GM12878 (cell line): ENCODE data around the gene PRSS8. TPM values are rescaled to one million over a fixed set of nuclear protein-coding genes. Genes with fewer than 3 reads are reported as not detected.

Experiments used
- ATAC-seq: fragments of 200-7000 bp; cut with Tn5 transposase; 3 replicates; pipeline ENCODE4 v1.9.1; 2020; ENCODE audit warnings: mild to moderate bottlenecking, moderate library complexity
- BruUV-seq: library from RNA; stranded (reverse); fragments of 400-500 nt; replicated peaks from 2 replicates; lab custom pipeline; 2021; lab: Mats Ljungman, UMichigan
- CTCF ChIA-PET: fragments of 300-600 bp; sonication (Branson Sonifier 250); formaldehyde crosslinking; extraction: SDS; loops from one replicate; lab custom pipeline; 2021; ENCODE audit warnings: inconsistent platforms; lab: Yijun Ruan, JAX
- POLR2A ChIA-PET: fragments of 350-600 bp; formaldehyde crosslinking; extraction: SDS; loops from one replicate; lab custom pipeline; 2021; ENCODE audit warnings: inconsistent platforms; lab: Charles Lee
- RAD21 ChIA-PET: fragments of 300-600 bp; sonication (Branson Sonifier 250); formaldehyde crosslinking; loops from one replicate; lab custom pipeline; 2023; ENCODE audit warnings: antibody characterized with exemption; ENCODE audit not compliant: unreplicated experiment; lab: Charles Lee
- SMC1A ChIA-PET: fragments of 300-600 bp; sonication (Branson Sonifier 250); formaldehyde crosslinking; loops from one replicate; lab custom pipeline; 2023; ENCODE audit not compliant: unreplicated experiment, uncharacterized antibody; lab: Charles Lee
- DNase-seq: peaks from one replicate; pipeline ENCODE4 v3.0.0-alpha.2; 2011; ENCODE audit warnings: low read depth, low spot score
- FAIRE-seq: peaks from 3 replicates; lab custom pipeline; 2011; peaks lifted over from hg19 to GRCh38; lab: Jason Lieb, UNC
- H2AFZ ChIP-seq: 2 replicates; pipeline ENCODE4 v1.6.0; 2011; ENCODE audit warnings: low read depth, low read length, control low read depth; ENCODE audit not compliant: control insufficient read depth
- H3K27ac ChIP-seq: 2 replicates; pipeline ENCODE4 v1.5.1; 2011; ENCODE audit warnings: control low read depth; ENCODE audit not compliant: control insufficient read depth, insufficient read depth
- H3K27me3 ChIP-seq, 2 experiments: replicated peaks in 1 of 2; 2 replicates each; pipeline versions ENCODE4 v1.6.0 to v1.6.1; 2011; ENCODE audit warnings: low read length in 1 of 2; ENCODE audit not compliant: control insufficient read depth in 2 of 2, insufficient read depth in 2 of 2
- H3K36me3 ChIP-seq, 2 experiments: 2 replicates each; pipeline ENCODE4 v1.5.1; 2011; ENCODE audit warnings: low read length in 1 of 2; ENCODE audit not compliant: control insufficient read depth in 2 of 2, insufficient read depth in 2 of 2
- H3K4me1 ChIP-seq: 2 replicates; pipeline ENCODE4 v1.6.1; 2011; ENCODE audit warnings: mild to moderate bottlenecking, low read length, moderate library complexity, mixed read lengths; ENCODE audit not compliant: control insufficient read depth, insufficient read depth
- H3K4me2 ChIP-seq: 2 replicates; pipeline ENCODE4 v1.6.0; 2011; ENCODE audit warnings: control low read depth; ENCODE audit not compliant: control insufficient read depth, insufficient read depth
- H3K4me3 ChIP-seq: fragments of 200-600 bp; sonication (generic); 2 replicates; pipeline ENCODE4 v1.5.1; 2016
- H3K79me2 ChIP-seq: 2 replicates; pipeline ENCODE4 v1.6.0; 2011; ENCODE audit warnings: low read length; ENCODE audit not compliant: control insufficient read depth, insufficient read depth
- H3K9ac ChIP-seq: 2 replicates; pipeline ENCODE4 v1.8.0; 2011; ENCODE audit warnings: low read length, control low read depth, mixed read lengths; ENCODE audit not compliant: control insufficient read depth, insufficient read depth
- H3K9me3 ChIP-seq: replicated peaks from 3 replicates; pipeline ENCODE4 v1.5.1; 2011; ENCODE audit warnings: mild to moderate bottlenecking, low read length; ENCODE audit not compliant: control insufficient read depth, insufficient read depth
- H4K20me1 ChIP-seq: 2 replicates; pipeline ENCODE4 v1.6.0; 2011; ENCODE audit not compliant: control insufficient read depth, insufficient read depth
- CHD2 ChIP-seq: IDR thresholded peaks from 2 replicates; pipeline ENCODE4 v1.6.1; 2011; ENCODE audit warnings: low read depth, low read length, improper control_type of control experiment, borderline replicate concordance
- HDAC6 ChIP-seq: fragments of 200-600 bp; sonication (generic); IDR thresholded peaks from one replicate; pipeline ENCODE4 v1.8.0; 2017; ENCODE audit warnings: antibody characterized with exemption; ENCODE audit not compliant: unreplicated experiment
- IRF4 ChIP-seq: IDR thresholded peaks from 2 replicates; pipeline ENCODE4 v1.6.1; 2011; ENCODE audit warnings: low read depth, low read length
- POLR2A ChIP-seq: IDR thresholded peaks from 2 replicates; pipeline ENCODE4 v1.6.1; 2011; ENCODE audit warnings: low read depth, mild to moderate bottlenecking, low read length
- POLR2AphosphoS5 ChIP-seq: IDR thresholded peaks from 2 replicates; pipeline ENCODE4 v1.6.1; 2011; ENCODE audit warnings: mild to moderate bottlenecking, low read length, inconsistent platforms
- SMAD1 ChIP-seq: fragments of 450-650 bp; IDR thresholded peaks from 2 replicates; pipeline ENCODE4 v1.6.1; 2018; ENCODE audit warnings: mild to moderate bottlenecking, low read depth; ENCODE audit not compliant: partially characterized antibody
- SP1 ChIP-seq: IDR thresholded peaks from one replicate; pipeline ENCODE4 v1.6.1; 2011; ENCODE audit warnings: low read depth, low read length
- SPI1 ChIP-seq: IDR thresholded peaks from 2 replicates; pipeline ENCODE4 v1.6.1; 2011; ENCODE audit warnings: low read depth, mild to moderate bottlenecking, low read length, moderate library complexity, borderline replicate concordance; ENCODE audit not compliant: insufficient read depth
- WGBS: methylation state at CpG from one replicate; pipeline ENCODE4 v1.1.6; 2016; ENCODE audit warnings: low lambda C conversion rate; ENCODE audit not compliant: insufficient replicate concordance, insufficient coverage; ENCODE audit errors: missing lambda C conversion rate; 5-methylcytosine and 5-hydroxymethylcytosine counted together
- in situ Hi-C: fragments of 300-500 bp; cut with MboI; formaldehyde crosslinking; loops from 9 replicates; pipeline ENCODE4 v1.14.3; 2018; ENCODE audit warnings: mixed read lengths
- intact Hi-C: fragments of 100-400 bp; cut with micrococcal nuclease; formaldehyde crosslinking; loops from one replicate; pipeline ENCODE4 v1.14.2; 2022; ENCODE audit not compliant: unreplicated experiment
- polyA plus RNA-seq, 11 experiments: library from polyadenylated mRNA; depleted of rRNA in 4 of 11; unstranded in 6 of 11; stranded (reverse) in 5 of 11; fragments of >200 nt; fragmentation: Nextera tagmentation in 4 of 11; fragmentation: Illumina TruSeq in 1 of 11; extraction: Ambion mirVana in 4 of 11; extraction: Trizol in 1 of 11; gene quantifications; 1 replicate in 1 of 11; 2 replicates in 10 of 11; pipeline versions ENCODE4 v1.2.1 to v1.2.3, GENCODE V29; 2011 to 2016; ENCODE audit warnings: inconsistent platforms in 2 of 11, missing spikeins in 2 of 11, low read depth in 1 of 11
- total RNA-seq, 4 experiments: library from RNA; depleted of rRNA in 3 of 4; stranded (reverse); fragments of >200 nt in 3 of 4; fragmentation: Illumina TruSeq in 1 of 4; extraction: Trizol in 1 of 4; gene quantifications; 2 replicates each; pipeline versions ENCODE4 v1.2.1 to v1.2.3, GENCODE V29; 2013 to 2021
- TF ChIP-seq, protein P1 (sequence below): fragments of 450-650 bp; IDR thresholded peaks from 2 replicates; pipeline ENCODE4 v1.6.1; 2017; ENCODE audit warnings: mild to moderate bottlenecking

PRSS8 gene
- total and polyA plus RNA-seq, 10 of the 15 experiments (the other 5 are each of a cell fraction or from before 2014, with no cell fraction given), result 0.33 to 0.58 TPM; not detected in 8

DNA sequence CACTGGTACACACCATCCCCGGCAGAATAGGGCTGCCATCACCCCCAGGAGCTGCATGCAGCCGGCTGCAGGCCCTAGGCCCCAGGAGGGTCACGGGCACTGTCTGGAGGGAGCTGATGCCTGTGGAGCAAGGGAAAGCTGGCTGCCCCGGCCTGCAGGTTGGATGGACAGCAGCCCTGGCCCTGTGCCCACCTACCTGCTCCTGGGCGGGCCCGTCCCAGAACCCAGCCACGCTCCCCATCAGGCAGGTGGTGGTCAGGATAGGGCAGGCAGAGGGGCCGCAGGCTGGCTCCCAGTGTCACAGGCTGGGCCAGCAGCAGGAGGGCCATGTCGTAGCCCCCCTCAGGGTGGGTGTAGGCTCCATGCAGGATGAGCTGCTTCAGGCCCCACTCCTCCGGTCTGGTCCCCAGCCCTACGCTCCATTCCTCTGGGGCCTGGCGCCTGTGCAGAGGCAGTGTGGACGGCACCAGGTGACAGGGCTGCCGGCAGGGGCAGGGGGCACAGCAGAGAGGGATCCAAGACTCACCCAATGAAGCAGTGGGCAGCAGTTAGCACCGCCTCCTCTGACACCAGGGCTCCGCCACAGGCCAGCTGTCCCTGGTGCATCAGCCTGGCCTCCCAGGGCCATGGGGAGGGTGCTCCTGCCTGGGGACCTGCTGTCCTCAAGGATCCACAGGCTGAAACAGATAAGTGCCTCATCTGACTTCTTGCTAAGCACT is 50.8 kb downstream of the PRSS8 start:
- H3K9me3 ChIP-seq, result no peaks in the 10 kb centered on the region
- TF ChIP-seq SP1 (no peak), CHD2 (no peak), POLR2AphosphoS5 (no peak), POLR2A (peak; percentile 46; the same call in 1 of the 2 replicates), IRF4 (no peak), SPI1 (no peak), HDAC6 (no peak), SMAD1 (no peak)
- TF ChIP-seq, protein P1, sequence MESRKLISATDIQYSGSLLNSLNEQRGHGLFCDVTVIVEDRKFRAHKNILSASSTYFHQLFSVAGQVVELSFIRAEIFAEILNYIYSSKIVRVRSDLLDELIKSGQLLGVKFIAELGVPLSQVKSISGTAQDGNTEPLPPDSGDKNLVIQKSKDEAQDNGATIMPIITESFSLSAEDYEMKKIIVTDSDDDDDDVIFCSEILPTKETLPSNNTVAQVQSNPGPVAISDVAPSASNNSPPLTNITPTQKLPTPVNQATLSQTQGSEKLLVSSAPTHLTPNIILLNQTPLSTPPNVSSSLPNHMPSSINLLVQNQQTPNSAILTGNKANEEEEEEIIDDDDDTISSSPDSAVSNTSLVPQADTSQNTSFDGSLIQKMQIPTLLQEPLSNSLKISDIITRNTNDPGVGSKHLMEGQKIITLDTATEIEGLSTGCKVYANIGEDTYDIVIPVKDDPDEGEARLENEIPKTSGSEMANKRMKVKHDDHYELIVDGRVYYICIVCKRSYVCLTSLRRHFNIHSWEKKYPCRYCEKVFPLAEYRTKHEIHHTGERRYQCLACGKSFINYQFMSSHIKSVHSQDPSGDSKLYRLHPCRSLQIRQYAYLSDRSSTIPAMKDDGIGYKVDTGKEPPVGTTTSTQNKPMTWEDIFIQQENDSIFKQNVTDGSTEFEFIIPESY, result no peak
- TF ChIP-seq, all 136 proteins: peak for 1
- POLR2A ChIA-PET, result interaction anchor here (1.2 kb wide), 1 partner anchor 16 kb away, joined by 3 read pairs; no protein-coding TSS in a partner anchor
- Histone ChIP-seq H3K79me2 (no peaks in the 10 kb centered on the region), H2AFZ (no peak overlapping the region), H3K9ac (no peak overlapping the region), H4K20me1 (no peaks in the 10 kb centered on the region; the same call in 1 of the 2 replicates), H3K27ac (no peak overlapping the region), H3K4me2 (no peak overlapping the region), H3K27me3 (no peaks in the 10 kb centered on the region), H3K36me3 (peaks cover under 1 to 2% of the 10 kb centered on the region in 2 experiments; a peak in 3 of 4 replicates), H3K4me1 (no peaks in the 10 kb centered on the region), H3K4me3 (no peak overlapping the region)
- DNase-seq (no peak), FAIRE-seq (no peak), ATAC-seq (no peak)
- SMC1A ChIA-PET, result interaction anchor here (0.6 kb wide), 1 partner anchor 12 kb away, joined by 3 read pairs; no protein-coding TSS in a partner anchor
- intact Hi-C loops, result no loop called here
- RAD21 ChIA-PET, result no interaction called here
- WGBS, result 94% methylated on average over 16 of the region's 16 CpGs
- CTCF ChIA-PET, result interaction anchor here (1.2 kb wide), 1 partner anchor 99 kb away, joined by 3 read pairs; the partner anchor contains the start of gene HSD3B7
- BruUV-seq, result no TSS peak
- in situ Hi-C loops, result no loop called here
